Keratinocyte (primary cell): ENCODE data around the gene VILL. TPM values are rescaled to one million over a fixed set of nuclear protein-coding genes. Genes with fewer than 3 reads are reported as not detected.

ENCODE experiments used
- DNase-seq: peaks from one replicate; pipeline ENCODE4 v3.0.0-alpha.2; 2011; ENCODE audit warnings: low read depth, missing footprints, low spot score
- FAIRE-seq: peaks from 2 replicates; lab custom pipeline; 2011; peaks lifted over from hg19 to GRCh38; lab: Jason Lieb, UNC
- H2AFZ ChIP-seq: 2 replicates; pipeline ENCODE4 v1.6.0; 2012; ENCODE audit warnings: low read length, control low read depth, inconsistent platforms; ENCODE audit not compliant: control insufficient read depth
- H3K27ac ChIP-seq: 2 replicates; pipeline ENCODE4 v1.5.1; 2011; ENCODE audit warnings: low read length; ENCODE audit not compliant: control insufficient read depth, insufficient read depth
- H3K27me3 ChIP-seq: 3 replicates; pipeline ENCODE4 v1.6.0; 2011; ENCODE audit warnings: low read length; ENCODE audit not compliant: control insufficient read depth, insufficient read depth; ENCODE audit errors: extremely low read depth
- H3K36me3 ChIP-seq, 2 experiments: 2 replicates in 1 of 2; 3 replicates in 1 of 2; pipeline ENCODE4 v1.5.1; 2011; ENCODE audit warnings: low read length in 2 of 2, mild to moderate bottlenecking in 1 of 2; ENCODE audit not compliant: control insufficient read depth in 2 of 2, insufficient read depth in 2 of 2; ENCODE audit errors: extremely low read depth in 1 of 2
- H3K4me1 ChIP-seq: 3 replicates; pipeline ENCODE4 v1.5.1; 2011; ENCODE audit warnings: low read length; ENCODE audit not compliant: control insufficient read depth, insufficient read depth; ENCODE audit errors: extremely low read depth
- H3K4me2 ChIP-seq: 3 replicates; pipeline ENCODE4 v1.6.0; 2011; ENCODE audit warnings: low read depth, low read length; ENCODE audit not compliant: control insufficient read depth, insufficient read depth; ENCODE audit errors: extremely low read depth
- H3K4me3 ChIP-seq, 3 experiments: fragments of 200-600 bp in 1 of 3; sonication (generic) in 1 of 3; 2 replicates in 2 of 3; 3 replicates in 1 of 3; pipeline ENCODE4 v1.5.1; 2011 to 2016; ENCODE audit warnings: low read length in 3 of 3, mild to moderate bottlenecking in 3 of 3, control low read depth in 2 of 3, inconsistent platforms in 1 of 3, low read depth in 1 of 3, mixed read lengths in 1 of 3, mixed run types in 1 of 3, moderate library complexity in 1 of 3; ENCODE audit not compliant: control insufficient read depth in 2 of 3, insufficient read depth in 2 of 3; ENCODE audit errors: extremely low read depth in 1 of 3
- H3K79me2 ChIP-seq: 2 replicates; pipeline ENCODE4 v1.6.0; 2012; ENCODE audit warnings: low read length; ENCODE audit not compliant: control insufficient read depth, insufficient read depth
- H3K9ac ChIP-seq: 3 replicates; pipeline ENCODE4 v1.6.0; 2011; ENCODE audit warnings: low read length; ENCODE audit not compliant: control insufficient read depth, insufficient read depth; ENCODE audit errors: extremely low read depth
- H3K9me1 ChIP-seq: 3 replicates; pipeline ENCODE4 v1.6.0; 2011; ENCODE audit warnings: low read length; ENCODE audit not compliant: control insufficient read depth, insufficient read depth; ENCODE audit errors: extremely low read depth
- H3K9me3 ChIP-seq: 2 replicates; pipeline ENCODE4 v1.5.1; 2012; ENCODE audit warnings: low read depth, low read length; ENCODE audit not compliant: control insufficient read depth
- H4K20me1 ChIP-seq: 3 replicates; pipeline ENCODE4 v1.6.0; 2011; ENCODE audit warnings: low read length; ENCODE audit not compliant: control insufficient read depth, insufficient read depth; ENCODE audit errors: extremely low read depth
- CTCF ChIP-seq, 3 experiments: IDR thresholded peaks in 1 of 3; conservative IDR thresholded peaks in 1 of 3; optimal IDR thresholded peaks in 1 of 3; 2 replicates in 2 of 3; 3 replicates in 1 of 3; pipeline versions ENCODE3 to v1.5.1; 2011; ENCODE audit warnings: low read length in 3 of 3, mild to moderate bottlenecking in 3 of 3, moderate library complexity in 2 of 3, control low read depth in 1 of 3, inconsistent platforms in 1 of 3; ENCODE audit not compliant: insufficient read depth in 2 of 3; ENCODE audit errors: extremely low read depth in 1 of 3
- EZH2 ChIP-seq: IDR thresholded peaks from one replicate; pipeline ENCODE4 v1.6.1; 2012; ENCODE audit warnings: inconsistent platforms, mild to moderate bottlenecking, low read length, moderate library complexity
- dilution Hi-C: fragments of 300-500 bp; cut with MboI; formaldehyde crosslinking; loops from one replicate; pipeline ENCODE4 v1.7.0; 2020; ENCODE audit warnings: low sequenced_read_pairs; ENCODE audit not compliant: extremely low pct_ligation_motif_present
- polyA plus RNA-seq, 5 experiments: library from polyadenylated mRNA; depleted of rRNA in 3 of 5; stranded (reverse) in 3 of 5; stranded (forward) in 1 of 5; unstranded in 1 of 5; fragments of >200 nt; gene quantifications; 1 replicate in 1 of 5; 2 replicates in 3 of 5; 3 replicates in 1 of 5; pipeline versions ENCODE4 v1.2.1 to v1.2.3, GENCODE V29; 2011 to 2012; ENCODE audit warnings: missing spikeins in 2 of 5, low read depth in 1 of 5, low replicate concordance in 1 of 5

Gene VILL
- polyA plus RNA-seq, 1 donor (not counting 4 experiments of a cell fraction or from before 2014, with no cell fraction given): 2.1 TPM

GRCh38 chr3:38030126-38031021 is 39.8 kb downstream of the VILL start:
- dilution Hi-C loops: no loop called here
- Histone ChIP-seq H3K9ac (peak overlapping the region; percentile 78), H3K9me3 (no peaks in the 10 kb centered on the region), H3K27ac (peak overlapping the region; percentile 92), H3K36me3 (no peaks in the 10 kb centered on the region), H4K20me1 (peaks cover 1% of the 10 kb centered on the region), H3K79me2 (no peaks in the 10 kb centered on the region), H3K9me1 (no peaks in the 10 kb centered on the region), H3K27me3 (no peaks in the 10 kb centered on the region), H3K4me1 (peaks cover 43% of the 10 kb centered on the region), H3K4me3 (peak overlapping the region; percentile 44 to 68 (median 66)), H3K4me2 (peak overlapping the region; percentile 81), H2AFZ (peak overlapping the region; percentile 53)
- FAIRE-seq: no peak
- no peak for TF ChIP-seq EZH2
- TF ChIP-seq CTCF (optimal IDR thresholded peaks at IDR 0.05 in 1 of 3, IDR thresholded peaks at IDR 0.05 in 1 of 3, conservative IDR thresholded peaks at IDR 0.05 in 1 of 3; ENCODE audit: extremely low read depth in 1 of 3, insufficient read depth in 2 of 3, low read length in 3 of 3): no peak
- no peak for DNase-seq

- peaks cover 34% of the 10 kb centered on the region for H3K4me1 ChIP-seq
- H3K9ac ChIP-seq: peak overlapping the region; percentile 78
- dilution Hi-C loops: no loop called here
- no peaks in the 10 kb centered on the region for H3K9me3 ChIP-seq
- TF ChIP-seq EZH2 (no peak), CTCF (optimal IDR thresholded peaks at IDR 0.05 in 1 of 3, IDR thresholded peaks at IDR 0.05 in 1 of 3, conservative IDR thresholded peaks at IDR 0.05 in 1 of 3; ENCODE audit: extremely low read depth in 1 of 3, insufficient read depth in 2 of 3, low read length in 3 of 3) (no peak)
- FAIRE-seq: peak; percentile 87
- peak overlapping the region; percentile 81 for H3K4me2 ChIP-seq
- no peaks in the 10 kb centered on the region for H3K36me3 ChIP-seq
- H3K79me2 ChIP-seq: no peaks in the 10 kb centered on the region
- H3K9me1 ChIP-seq: no peaks in the 10 kb centered on the region
- H3K4me3 ChIP-seq: peak overlapping the region in 2 of 3 experiments; percentile 42 to 46
- no peaks in the 10 kb centered on the region for H4K20me1 ChIP-seq
- H2AFZ ChIP-seq: peak overlapping the region; percentile 90
- DNase-seq: no peak
- H3K27ac ChIP-seq: peak overlapping the region; percentile 92
- no peaks in the 10 kb centered on the region for H3K27me3 ChIP-seq
Observed at GRCh38 chr3:38031022-38031994, 40.7 kb downstream of the VILL start.
